Epithelial cell of proximal tubule (primary cell): ENCODE results near the gene A2ML1. TPM values are rescaled to one million over a fixed set of nuclear protein-coding genes. Genes with fewer than 3 reads are reported as not detected.
"Not testable (repeated sequence)": the region's sequence is repeated elsewhere in the genome, so short reads cannot be mapped to it uniquely, and the experiment has no call there.

Experiments used
- DNase-seq: peaks from one replicate; pipeline ENCODE4 v3.0.0-alpha.2; 2011; ENCODE audit warnings: low read depth
- H3K4me3 ChIP-seq: 2 replicates; pipeline ENCODE4 v1.5.1; 2011; ENCODE audit warnings: low read depth, mild to moderate bottlenecking, low read length
- total RNA-seq: library from RNA; depleted of rRNA; stranded (reverse); fragments of >200 nt; gene quantifications from 2 replicates; pipeline ENCODE4 v1.2.3, GENCODE V29; 2015
- TF ChIP-seq, protein P1 (sequence below): conservative IDR thresholded peaks from 2 replicates; pipeline ENCODE4 v1.5.1; 2012; ENCODE audit warnings: low read depth, mild to moderate bottlenecking, low read length

A2ML1 gene
- total RNA-seq, 1 donor from 2014 or later: not detected

DNA sequence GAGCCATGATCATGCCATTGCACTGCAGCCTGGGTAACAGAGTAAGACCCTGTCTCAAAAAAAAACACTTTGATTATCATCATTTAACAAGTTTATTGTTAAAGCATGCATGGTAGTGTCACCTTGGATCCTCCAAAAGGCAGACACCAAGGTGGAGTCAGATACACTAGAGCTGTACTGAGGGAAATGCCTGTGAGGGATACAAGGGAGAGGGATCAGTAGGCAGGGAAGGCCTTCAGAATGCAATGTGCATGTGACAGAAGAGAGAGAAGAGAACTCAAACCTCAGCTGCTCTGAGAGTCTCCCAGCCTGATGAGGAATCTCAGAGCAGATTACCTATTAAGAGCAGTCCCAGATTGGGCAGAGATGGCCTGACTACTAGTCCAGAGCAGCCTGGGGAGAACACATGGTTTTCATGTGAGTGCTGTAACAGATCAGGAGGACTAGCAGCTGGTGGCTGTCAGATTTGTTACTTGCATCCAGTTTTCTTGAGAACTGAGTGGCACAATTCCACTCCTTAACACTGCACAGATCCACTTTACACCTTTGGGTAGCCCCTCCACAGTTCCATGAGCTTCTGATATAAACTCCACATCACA lies 38.0 kb upstream of the A2ML1 start:
- TF ChIP-seq, protein P1, sequence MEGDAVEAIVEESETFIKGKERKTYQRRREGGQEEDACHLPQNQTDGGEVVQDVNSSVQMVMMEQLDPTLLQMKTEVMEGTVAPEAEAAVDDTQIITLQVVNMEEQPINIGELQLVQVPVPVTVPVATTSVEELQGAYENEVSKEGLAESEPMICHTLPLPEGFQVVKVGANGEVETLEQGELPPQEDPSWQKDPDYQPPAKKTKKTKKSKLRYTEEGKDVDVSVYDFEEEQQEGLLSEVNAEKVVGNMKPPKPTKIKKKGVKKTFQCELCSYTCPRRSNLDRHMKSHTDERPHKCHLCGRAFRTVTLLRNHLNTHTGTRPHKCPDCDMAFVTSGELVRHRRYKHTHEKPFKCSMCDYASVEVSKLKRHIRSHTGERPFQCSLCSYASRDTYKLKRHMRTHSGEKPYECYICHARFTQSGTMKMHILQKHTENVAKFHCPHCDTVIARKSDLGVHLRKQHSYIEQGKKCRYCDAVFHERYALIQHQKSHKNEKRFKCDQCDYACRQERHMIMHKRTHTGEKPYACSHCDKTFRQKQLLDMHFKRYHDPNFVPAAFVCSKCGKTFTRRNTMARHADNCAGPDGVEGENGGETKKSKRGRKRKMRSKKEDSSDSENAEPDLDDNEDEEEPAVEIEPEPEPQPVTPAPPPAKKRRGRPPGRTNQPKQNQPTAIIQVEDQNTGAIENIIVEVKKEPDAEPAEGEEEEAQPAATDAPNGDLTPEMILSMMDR: no peak
- DNase-seq: no peak
- H3K4me3 ChIP-seq: no peak overlapping the region

DNA sequence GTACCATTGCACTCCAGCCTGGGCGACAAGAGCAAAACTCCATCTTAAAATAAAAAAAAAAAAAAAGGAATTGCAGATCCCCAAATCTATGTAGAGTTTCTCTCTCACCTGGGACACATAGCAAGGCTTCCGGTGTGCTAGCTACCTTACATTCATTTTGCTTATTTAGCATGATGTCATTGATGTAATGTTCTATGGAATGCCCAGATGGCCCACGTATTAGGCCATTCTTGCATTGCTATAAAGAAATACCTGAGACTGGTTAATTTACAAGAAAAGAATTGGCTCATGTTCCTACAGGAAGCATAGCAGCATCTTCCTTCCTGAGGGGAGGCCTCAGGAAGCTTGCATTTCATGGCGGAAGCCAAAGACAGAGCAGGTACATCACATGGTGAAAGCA lies 36.9 kb upstream of the A2ML1 start:
- TF ChIP-seq, protein P1: no peak
- no peak overlapping the region for H3K4me3 ChIP-seq

DNA sequence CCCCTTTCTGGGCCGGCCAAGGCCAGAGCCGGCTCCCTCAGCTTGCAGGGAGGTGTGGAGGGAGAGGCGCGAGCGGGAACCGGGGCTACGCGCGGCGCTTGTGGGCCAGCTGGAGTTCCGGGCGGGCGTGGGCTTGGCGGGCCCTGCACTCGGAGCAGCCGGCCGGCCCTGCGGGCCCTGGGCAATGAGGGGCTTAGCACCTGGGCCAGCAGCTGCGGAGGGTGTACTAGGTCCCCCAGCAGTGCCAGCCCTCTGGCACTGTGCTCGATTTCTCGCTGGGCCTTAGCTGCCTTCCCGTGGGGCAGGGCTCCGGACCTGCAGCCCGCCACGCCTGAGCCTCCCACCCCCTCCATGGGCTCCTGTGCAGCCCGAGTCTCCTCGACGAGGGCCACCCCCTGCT lies 35.2 kb upstream of the A2ML1 start:
- not testable (repeated sequence) for DNase-seq, H3K4me3 ChIP-seq

More for the DNA sequence above, 36.9 kb upstream of the A2ML1 start:
- DNase-seq: no peak

DNA sequence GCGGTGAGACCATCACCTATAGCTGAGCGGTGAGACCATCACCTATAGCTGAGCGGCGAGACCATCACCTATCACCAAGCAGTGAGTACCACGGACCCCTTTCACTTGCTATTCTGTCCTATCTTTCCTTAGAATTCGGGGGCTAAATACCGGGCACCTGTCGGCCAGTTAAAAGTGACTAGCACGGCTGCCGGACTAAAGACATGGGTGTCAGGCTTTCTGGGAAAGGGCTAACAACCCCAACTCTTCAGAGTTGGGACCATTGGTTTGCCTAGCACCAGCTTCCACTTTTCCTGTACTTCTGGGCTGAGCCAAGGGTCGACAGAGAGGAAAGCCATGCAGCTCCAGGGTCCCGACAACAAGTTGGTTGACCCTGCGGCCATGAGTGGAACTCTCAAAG lies 33.7 kb upstream of the A2ML1 start:
- not testable (repeated sequence) for H3K4me3 ChIP-seq, DNase-seq

DNA sequence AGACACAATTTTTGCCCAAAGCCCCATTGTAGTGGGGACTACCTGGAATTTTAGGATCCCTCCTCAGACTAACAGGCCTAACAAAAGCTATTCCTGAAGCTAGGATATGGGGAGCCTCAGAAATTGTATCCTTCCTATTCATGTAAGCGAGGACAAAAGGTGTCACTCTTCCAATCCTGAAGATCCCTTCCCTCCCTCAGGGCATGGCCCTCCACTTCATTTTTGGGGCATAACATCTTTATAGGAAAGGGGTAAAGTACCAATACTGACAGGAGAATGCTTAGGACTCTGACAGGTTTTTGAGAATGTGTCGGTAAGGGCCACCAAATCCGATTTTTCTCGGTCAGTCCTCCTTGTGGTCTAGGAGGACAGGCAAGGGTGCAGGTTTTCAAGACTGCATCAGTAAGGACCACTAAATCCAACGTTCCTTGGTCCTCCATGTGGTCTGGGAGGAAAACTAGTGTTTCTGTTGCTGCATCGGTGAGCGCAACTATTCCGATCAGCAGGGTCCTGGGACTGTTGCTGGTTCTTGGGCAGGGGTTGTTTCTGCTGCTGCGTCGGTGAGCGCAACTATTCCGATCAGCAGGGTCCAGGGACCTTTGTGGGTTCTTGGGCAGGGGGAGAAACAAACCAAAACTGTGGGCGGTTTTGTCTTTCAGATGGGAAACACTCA lies 32.9 kb upstream of the A2ML1 start:
- DNase-seq, H3K4me3 ChIP-seq: not testable (repeated sequence)

DNA sequence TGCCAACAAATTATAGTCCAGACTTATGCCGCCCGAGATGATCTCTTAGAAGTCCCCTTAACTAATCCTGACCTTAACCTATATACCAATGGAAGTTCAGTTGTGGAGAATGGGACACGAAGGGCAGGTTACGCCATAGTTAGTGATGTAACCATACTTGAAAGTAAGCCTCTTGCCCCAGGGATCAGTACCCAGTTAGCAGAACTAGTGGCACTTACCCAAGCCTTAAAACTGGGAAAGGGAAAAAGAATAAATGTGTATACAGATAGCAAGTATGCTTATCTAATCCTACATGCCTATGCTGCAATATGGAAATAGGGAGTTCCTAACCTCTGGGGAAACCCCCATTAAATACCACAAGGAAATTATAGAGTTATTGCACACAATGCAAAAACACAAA lies 29.2 kb upstream of the A2ML1 start:
- DNase-seq, H3K4me3 ChIP-seq: not testable (repeated sequence)

DNA sequence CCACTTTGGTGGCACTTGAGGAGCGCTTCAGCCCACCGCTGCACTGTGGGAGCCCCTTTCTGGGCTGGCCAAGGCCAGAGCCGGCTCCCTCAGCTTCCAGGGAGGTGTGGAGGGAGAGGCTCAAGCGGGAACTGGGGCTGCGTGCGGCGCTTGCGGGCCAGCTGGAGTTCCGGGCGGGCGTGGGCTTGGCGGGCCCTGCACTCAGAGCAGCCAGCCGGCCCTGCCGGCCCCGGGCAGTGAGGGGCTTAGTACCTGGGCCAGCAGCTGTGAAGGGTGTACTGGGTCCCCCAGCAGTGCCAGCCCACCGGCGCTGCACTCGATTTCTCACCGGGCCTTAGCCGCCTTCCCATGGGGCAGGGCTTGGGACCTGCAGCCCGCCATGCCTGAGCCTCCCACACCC lies 27.8 kb upstream of the A2ML1 start:
- not testable (repeated sequence) for DNase-seq, H3K4me3 ChIP-seq

DNA sequence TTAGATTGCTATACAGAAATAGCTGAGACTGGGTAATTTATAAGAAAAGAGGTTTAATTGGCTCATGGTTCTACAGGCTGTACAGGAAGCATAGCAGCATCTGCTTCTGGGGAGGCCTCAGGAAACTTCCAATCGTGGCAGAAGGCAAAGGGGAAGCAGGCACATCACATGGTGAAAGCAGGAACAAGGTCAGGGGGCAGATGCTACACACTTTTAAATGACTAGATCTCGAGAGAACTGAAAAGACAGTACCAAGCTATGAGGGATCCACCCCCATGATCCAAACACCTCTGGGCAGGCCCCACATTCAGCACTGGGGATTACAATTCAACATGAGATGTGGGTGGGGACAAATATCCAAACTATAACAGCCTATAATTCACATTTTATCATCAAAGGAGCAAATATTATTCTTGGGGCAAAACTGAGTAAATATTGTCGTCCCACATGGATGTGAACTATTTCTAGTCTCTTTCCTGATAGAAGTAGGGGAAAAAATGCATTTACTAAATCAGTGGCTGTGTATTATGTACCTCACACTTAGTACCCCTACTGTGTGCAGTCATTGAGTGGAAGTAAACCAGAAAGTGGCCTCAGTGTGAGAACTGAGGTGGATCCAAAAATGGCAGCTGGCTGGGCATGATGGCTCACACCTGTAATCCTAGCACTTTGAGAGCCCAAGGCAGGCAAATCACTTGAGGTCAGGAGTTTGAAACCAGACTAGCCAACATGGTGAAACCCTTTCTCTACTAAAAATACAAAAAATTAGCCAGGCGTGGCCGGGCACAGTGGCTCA lies 25.4 kb upstream of the A2ML1 start:
- no peak overlapping the region for H3K4me3 ChIP-seq
- TF ChIP-seq, protein P1: no peak
- no peak for DNase-seq

DNA sequence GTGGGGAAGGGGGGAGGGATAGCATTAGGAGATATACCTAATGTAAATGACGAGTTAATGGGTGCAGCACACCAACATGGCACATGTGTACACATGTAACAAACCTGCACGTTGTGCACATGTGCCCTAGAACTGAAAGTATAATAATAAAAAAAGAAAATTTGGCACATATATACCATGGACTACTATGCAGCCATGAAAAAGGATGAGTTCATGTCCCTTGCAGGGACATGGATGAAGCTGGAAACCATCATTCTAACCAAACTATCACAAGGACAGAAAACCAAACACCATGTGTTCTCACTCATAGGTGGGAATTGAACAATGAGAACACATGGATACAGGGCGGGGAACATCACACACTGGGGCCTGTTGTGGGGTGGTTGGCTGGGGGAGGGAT lies 21.2 kb upstream of the A2ML1 start:
- H3K4me3 ChIP-seq: not testable (repeated sequence)

DNA sequence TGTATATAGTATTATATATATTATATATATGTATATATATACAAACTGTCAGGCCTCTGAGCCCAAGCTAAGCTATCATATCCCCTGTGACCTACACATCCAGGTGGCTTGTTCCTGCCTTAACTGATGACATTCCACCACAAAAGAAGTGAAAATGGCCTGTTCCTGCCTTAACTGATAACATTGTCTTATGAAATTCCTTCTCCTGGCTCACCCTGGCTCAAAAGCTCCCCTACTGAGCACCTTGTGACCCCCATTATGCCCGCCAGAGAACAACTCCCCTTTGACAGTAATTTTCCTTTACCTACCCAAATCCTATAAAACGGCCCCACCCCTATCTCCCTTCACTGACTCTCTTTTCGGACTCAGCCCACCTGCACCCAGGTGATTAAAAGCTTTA lies 17.6 kb upstream of the A2ML1 start:
- not testable (repeated sequence) for H3K4me3 ChIP-seq, DNase-seq

More for the DNA sequence above, 21.2 kb upstream of the A2ML1 start:
- DNase-seq: not testable (repeated sequence)

DNA sequence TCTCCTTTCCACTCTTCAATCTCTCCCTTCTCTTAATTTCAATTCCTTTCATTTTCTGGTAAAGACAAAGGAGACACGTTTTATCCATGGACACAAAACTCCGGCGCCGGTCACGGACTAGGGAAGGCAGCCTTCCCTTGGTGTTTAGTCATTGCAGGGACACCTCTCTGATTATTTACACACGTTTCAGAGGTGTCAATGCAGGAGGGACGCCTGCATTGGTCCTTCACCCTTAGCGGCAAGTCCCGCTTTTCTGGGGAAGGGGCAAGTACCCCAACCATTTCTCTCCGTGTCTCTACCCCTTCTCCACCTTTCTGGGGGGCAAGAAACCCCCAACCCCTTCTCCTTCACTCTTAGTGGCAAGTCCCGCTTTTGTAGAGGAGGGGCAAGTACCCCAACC lies 16.9 kb upstream of the A2ML1 start:
- DNase-seq: not testable (repeated sequence)

DNA sequence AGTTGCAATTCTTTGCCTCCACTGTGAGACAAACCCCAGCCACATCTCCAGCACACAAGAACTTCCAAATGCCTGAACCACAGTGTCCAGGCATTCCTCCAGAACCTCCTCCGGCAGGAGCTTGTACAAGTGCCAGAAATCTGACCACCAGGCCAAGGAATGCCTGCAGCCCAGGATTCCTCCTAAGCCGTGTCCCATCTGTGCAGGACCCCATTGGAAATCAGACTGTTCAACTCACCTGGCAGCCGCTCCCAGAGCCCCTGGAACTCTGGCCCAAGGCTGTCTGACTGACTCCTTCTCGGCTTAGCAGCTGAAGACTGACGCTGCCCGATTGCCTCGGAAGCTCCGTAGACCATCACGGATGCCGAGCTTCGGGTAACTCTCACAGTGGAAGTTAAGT lies 15.3 kb upstream of the A2ML1 start:
- not testable (repeated sequence) for DNase-seq

More for the DNA sequence above, 16.9 kb upstream of the A2ML1 start:
- H3K4me3 ChIP-seq: not testable (repeated sequence)

DNA sequence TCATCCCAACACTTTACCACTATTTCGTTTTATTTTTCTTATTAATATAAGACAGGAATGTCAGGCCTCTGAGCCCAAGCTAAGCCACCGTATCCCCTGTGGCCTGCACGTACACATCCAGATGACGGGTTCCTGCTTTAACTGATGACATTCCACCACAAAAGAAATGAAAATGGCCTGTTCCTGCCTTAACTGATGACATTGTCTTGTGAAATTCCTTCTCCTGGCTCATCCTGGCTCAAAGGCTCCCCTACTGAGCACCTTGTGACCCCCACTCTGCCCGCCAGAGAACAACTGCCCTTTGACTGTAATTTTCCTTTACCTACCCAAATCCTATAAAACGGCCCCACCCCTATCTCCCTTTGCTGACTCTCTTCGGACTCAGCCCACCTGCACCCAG lies 12.3 kb upstream of the A2ML1 start:
- DNase-seq: not testable (repeated sequence)

More for the DNA sequence above, 15.3 kb upstream of the A2ML1 start:
- H3K4me3 ChIP-seq: not testable (repeated sequence)

More for the DNA sequence above, 12.3 kb upstream of the A2ML1 start:
- H3K4me3 ChIP-seq: not testable (repeated sequence)
